Germinal center (tissue), 1 donor: Measurements from ENCODE around the gene NUP210.
"Not testable (repeated sequence)": the region's sequence is repeated elsewhere in the genome, so short reads cannot be mapped to it uniquely, and the experiment has no call there.

Experiments used
- DNase-seq: peaks from one replicate; pipeline ENCODE4 v3.0.0; 2012; ENCODE audit warnings: mixed read lengths, low spot score

NUP210 gene

GRCh38 chr3:13406190-13406589 lies 13.9 kb downstream of the NUP210 start:
- DNase-seq: no peak

- DNase-seq: no peak
Observed at GRCh38 chr3:13405614-13406013, 14.5 kb downstream of the NUP210 start.

DNA sequence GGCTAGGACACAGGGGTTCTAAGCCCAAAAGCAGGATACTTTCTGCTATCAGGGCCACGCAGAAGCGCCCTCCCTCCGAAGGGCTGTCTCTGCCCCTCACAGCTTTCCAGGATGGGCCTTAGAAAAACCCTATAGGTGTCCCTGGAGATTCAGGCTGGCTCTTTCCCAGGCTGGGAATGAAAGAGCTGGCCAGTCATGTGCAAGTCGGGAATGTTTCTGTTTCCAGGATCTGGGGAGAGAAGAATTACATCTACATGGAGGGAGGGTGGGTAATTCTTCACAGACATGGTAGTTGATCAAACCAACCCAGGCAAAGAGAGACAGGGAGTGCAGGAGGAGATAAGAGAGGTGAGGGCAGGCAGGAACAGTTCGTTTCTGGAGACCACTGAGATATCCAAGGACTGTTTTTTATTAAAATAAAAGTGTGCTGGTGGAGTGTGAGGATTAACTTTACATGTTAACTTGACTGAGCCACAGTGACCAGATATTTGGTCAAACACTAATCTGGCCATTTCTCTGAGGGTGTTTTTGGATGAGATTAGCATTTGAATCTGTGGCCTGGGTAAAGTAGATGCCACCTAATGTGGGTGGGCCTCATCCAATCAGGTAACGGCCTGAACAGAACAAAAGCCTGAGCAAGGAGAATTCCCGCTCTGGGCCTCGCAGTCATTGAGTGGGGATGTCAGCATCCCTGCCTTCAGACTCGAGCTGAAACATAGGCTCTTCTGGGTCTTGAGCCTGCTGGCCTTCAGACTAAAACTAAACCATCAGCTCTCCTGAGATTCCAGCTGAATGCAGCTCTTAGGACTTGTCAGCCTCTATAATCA lies 15.3 kb downstream of the NUP210 start:
- no peak for DNase-seq

DNA sequence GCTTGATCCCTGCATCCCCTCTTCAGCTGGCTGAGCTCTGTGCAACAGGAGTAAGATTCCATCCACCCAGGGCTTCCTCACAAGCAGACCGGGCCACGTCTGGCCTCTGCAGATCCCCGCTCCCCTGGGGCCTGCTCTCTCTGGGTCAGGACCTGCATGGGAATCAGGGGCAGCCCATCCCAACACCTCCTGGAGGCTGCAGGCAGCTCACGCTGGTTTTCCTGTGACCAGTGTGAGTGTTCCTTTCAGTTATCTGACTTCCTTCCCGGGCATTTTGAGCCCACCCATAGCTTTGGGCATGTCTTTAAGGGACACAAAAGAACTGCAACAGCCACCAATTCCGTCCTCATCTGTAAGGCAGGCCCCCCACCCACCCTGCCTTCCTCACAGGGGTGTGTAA lies 16.3 kb downstream of the NUP210 start:
- DNase-seq: no peak

- no peak for DNase-seq
Observed at GRCh38 chr3:13403213-13403819, 16.8 kb downstream of the NUP210 start.

DNA sequence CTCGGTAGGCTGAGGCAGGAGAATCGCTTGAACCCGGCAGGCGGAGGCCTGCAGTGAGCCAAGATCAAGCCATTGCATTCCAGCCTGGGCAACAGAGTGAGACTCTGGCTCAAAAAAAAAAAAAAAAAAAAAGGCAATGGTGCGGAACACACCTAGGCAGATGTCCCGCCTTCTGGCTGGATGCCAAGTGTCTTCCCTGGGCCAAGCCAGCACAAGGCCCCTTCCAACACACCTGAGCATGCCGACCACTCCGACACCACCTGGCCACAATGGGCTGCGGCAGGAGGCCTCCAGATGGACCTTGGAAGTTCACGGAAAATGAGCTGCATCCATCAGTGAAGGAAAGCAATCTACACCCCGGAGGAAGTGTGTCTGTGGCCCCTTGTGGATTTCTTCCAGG lies 19.0 kb downstream of the NUP210 start:
- no peak for DNase-seq

GRCh38 chr3:13400114-13400673 lies 19.9 kb downstream of the NUP210 start:
- no peak for DNase-seq

- no peak for DNase-seq
Observed at GRCh38 chr3:13399603-13400002, 20.5 kb downstream of the NUP210 start.

- no peak for DNase-seq
Observed at GRCh38 chr3:13397316-13397715, 22.8 kb downstream of the NUP210 start.

- no peak for DNase-seq
Observed at GRCh38 chr3:13394363-13394762, 25.8 kb downstream of the NUP210 start.

GRCh38 chr3:13393427-13394360 lies 26.4 kb downstream of the NUP210 start:
- no peak for DNase-seq

- DNase-seq: no peak
Observed at GRCh38 chr3:13391308-13391707, 28.8 kb downstream of the NUP210 start.

DNA sequence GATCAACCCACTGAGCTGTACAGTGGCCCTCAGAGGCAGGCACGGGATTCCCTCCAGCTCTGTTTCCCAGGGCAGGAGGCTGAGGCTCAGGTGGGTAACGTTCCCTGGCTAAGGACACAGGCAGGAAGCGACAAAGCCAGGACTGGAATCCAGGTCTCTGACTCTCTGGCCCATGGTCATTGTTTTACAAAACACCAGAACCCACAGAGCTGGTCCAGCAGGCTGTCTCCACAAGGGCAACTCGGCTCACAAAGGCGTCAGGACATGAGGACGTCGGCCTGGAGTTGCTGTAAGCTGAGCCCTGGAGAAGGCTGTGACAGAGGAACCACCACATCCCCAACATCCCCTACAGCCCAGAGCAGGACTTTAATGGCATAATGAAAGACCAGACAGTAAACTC lies 30.7 kb downstream of the NUP210 start:
- DNase-seq: no peak

DNA sequence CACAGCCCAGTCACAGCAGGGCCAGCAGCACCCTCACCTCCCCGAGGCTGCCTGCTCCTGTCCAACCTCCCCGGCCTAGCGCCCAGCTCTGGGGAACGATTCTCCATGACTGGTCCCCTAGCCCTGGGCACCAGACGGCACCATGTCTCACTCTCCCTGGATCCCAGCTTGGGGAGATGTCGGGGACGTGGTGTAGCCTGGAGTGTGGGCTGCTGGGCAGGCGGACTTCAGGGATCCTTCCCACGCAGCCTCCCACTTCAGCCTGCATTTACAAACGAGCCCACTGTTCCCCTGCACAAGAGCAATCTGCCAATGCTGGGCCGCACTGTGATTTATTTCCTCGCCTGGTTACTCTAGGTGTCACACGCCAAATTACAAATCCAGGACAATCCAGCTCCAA lies 31.3 kb downstream of the NUP210 start:
- DNase-seq: no peak

- DNase-seq: no peak
Observed at GRCh38 chr3:13385373-13385965, 34.7 kb downstream of the NUP210 start.

DNA sequence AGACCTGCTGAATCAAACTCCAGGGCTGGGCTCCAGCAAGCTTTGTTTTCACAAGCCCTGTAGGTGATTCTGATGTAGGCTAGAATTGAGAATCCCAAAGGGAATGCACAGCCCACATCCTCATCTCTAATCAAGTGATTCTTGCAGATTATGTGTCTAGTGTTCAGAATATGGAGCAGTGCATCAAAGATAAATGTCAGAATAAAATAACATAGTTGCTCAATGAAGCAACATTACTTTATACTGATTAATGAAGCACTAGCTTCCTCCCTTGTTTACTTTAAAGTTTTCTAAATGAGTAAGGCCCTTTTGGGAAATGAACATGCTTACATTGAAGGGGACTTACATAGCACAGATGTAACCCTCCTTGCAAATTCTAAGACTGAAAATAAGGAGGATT lies 39.2 kb downstream of the NUP210 start:
- no peak for DNase-seq

DNA sequence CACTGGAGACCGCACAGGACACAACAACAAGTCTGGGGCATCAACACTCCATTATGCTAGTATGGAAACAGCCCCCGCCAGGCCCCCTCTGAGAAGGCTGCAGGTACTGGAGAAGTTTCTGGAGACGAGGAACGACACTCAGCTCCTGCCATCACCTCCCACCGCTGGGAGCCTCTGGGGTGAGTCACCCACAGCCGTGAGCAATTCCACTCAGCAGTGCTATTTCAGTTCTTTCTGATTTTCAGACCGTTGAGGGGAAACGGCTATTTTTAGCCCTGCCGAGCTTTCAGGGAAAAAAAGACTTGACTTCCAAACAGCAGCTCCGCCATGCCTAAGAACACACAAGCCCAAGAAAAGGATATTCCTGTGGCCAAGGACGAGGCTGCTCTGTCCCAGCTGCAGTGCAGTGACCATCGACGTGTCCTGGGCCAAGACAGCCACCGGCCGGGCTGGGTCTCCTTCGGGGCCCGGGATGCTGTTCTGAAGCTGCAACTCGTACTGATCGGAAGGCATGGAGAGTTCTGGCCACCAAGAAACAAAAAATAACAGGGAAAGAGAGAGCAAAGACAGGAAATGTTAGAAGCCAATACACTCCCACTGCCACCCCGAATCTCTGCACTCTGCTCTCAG lies 40.8 kb downstream of the NUP210 start:
- no peak for DNase-seq

DNA sequence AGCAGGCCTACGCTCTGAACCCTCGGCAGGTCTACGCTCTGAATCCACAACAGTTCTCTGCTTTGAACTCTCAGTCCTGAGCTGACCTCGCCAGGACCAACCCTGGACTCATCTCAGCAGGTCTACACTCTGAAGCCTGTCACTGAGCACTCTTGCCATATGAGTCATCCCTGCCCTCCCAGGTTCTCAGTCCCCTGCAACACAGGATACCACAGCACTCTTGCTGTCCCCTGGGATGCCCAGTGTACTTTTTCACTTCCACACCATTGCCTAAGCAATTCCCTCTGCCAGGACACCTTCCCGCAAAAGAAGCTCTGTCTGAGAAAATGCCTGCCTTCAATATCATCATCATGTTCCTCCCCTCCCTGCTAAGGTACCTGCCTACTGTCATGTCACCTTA lies 42.0 kb downstream of the NUP210 start:
- no peak for DNase-seq

DNA sequence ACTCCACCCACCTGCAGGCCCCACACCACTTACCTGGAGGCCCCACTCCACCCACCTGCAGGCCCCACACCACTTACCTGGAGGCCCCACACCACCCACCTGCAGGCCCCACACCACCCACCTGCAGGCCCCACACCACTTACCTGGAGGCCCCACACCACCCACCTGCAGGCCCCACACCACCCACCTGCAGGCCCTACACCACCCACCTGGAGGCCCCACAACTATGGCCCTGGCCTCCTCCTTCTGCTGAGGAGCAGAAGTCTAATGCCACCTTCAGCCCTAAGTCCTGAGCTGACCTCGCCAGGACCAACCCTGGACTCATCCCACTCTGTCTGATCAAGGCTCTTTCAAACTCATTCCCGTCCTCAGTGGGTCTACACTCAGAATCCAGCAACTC lies 42.4 kb downstream of the NUP210 start:
- not testable (repeated sequence) for DNase-seq

DNA sequence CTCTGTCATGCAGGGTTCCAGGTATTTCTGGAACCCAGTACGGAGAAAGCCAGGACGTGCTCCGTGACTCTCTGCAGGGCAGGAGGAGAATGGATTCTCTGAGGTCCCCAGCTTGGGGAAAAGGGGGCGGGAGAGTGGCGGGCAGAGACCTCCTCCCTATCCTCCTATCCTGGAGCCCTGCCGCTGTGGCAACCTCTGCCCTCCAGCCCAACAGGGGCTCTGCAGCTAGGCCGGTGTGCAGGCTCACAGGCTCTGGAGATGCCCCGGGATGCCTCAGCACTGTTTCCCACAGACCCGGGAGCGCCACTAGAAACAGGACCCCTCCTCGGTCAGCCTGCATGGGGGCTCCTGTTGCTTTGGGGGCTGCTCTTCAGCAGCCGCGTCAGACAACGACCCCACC lies 43.1 kb downstream of the NUP210 start:
- DNase-seq: no peak

GRCh38 chr3:13376091-13376490 lies 44.0 kb downstream of the NUP210 start:
- DNase-seq: no peak

- no peak for DNase-seq
Observed at GRCh38 chr3:13375464-13375863, 44.7 kb downstream of the NUP210 start.
